ENCODE results near the gene FGF7.
A peak's percentile ranks its signal among the peaks of the same experiment; 100 is the strongest.
"Not testable (repeated sequence)": the region's sequence is repeated elsewhere in the genome, so short reads cannot be mapped to it uniquely, and the experiment has no call there.

The FGF7 gene

GRCh38 chr15:49423021-49423420 is at the start of gene FGF7:
Gene FGF7 (plus strand): TSS chr15:49423242. CDS start chr15:49424298, 1,056 bp downstream.
- DNase-seq = no peak

- no peak for DNase-seq
Measured at GRCh38 chr15:49379996-49380395, 43.0 kb upstream of the FGF7 start.

- DNase-seq = peak; percentile 49
Measured at GRCh38 chr15:49380912-49381311, 42.1 kb upstream of the FGF7 start.

- no peak for DNase-seq
Measured at GRCh38 chr15:49382394-49382793, 40.6 kb upstream of the FGF7 start.

- no peak for DNase-seq
Measured at GRCh38 chr15:49383266-49383665, 39.8 kb upstream of the FGF7 start.

GRCh38 chr15:49387471-49387870 is 35.6 kb upstream of the FGF7 start:
- no peak for DNase-seq

GRCh38 chr15:49402515-49403296 is 20.3 kb upstream of the FGF7 start:
- not testable (repeated sequence) for DNase-seq

GRCh38 chr15:49406352-49407118 is 16.5 kb upstream of the FGF7 start:
- no peak for DNase-seq

GRCh38 chr15:49410641-49411040 is 12.4 kb upstream of the FGF7 start:
- DNase-seq = no peak

GRCh38 chr15:49412797-49413196 is 10.2 kb upstream of the FGF7 start:
- DNase-seq = no peak

- DNase-seq = no peak
Measured at GRCh38 chr15:49415149-49415548, 7.9 kb upstream of the FGF7 start.

GRCh38 chr15:49415638-49416037 is 7.4 kb upstream of the FGF7 start:
- no peak for DNase-seq

- DNase-seq = no peak
Measured at GRCh38 chr15:49418811-49419210, 4.2 kb upstream of the FGF7 start.

GRCh38 chr15:49421991-49422390 is 1.1 kb upstream of the FGF7 start:
- no peak for DNase-seq

- DNase-seq = no peak
Measured at GRCh38 chr15:49423901-49424550, 984 bp downstream of the FGF7 start.

- DNase-seq = no peak
Measured at GRCh38 chr15:49424954-49425353, 1.9 kb downstream of the FGF7 start.

GRCh38 chr15:49427372-49427771 is 4.3 kb downstream of the FGF7 start:
- no peak for DNase-seq

GRCh38 chr15:49428409-49429095 is 5.5 kb downstream of the FGF7 start:
- no peak for DNase-seq

- DNase-seq = no peak
Measured at GRCh38 chr15:49430046-49430445, 7.0 kb downstream of the FGF7 start.

- DNase-seq = no peak
Measured at GRCh38 chr15:49435174-49435573, 12.1 kb downstream of the FGF7 start.

GRCh38 chr15:49436751-49437150 is 13.7 kb downstream of the FGF7 start:
- no peak for DNase-seq

GRCh38 chr15:49438962-49439631 is 16.1 kb downstream of the FGF7 start:
- DNase-seq = no peak
